Endothelial cell (in vitro differentiated cells): ENCODE data around the gene C12orf56. TPM values are rescaled to one million over a fixed set of nuclear protein-coding genes. Genes with fewer than 3 reads are reported as not detected.

ENCODE experiments used
- DNase-seq: peaks from one replicate; pipeline ENCODE4 v3.0.0; 2021; ENCODE audit warnings: low spot score
- H3K27ac Mint-ChIP-seq: one replicate; pipeline ENCODE4 v1.8.0; 2021; ENCODE audit warnings: mixed read lengths, inconsistent platforms; ENCODE audit not compliant: unreplicated experiment
- H3K27me3 Mint-ChIP-seq: one replicate; pipeline ENCODE4 v1.8.0; 2021; ENCODE audit warnings: mild to moderate bottlenecking, moderate library complexity, mixed read lengths, inconsistent platforms; ENCODE audit not compliant: unreplicated experiment
- H3K36me3 Mint-ChIP-seq: one replicate; pipeline ENCODE4 v1.8.0; 2021; ENCODE audit warnings: mild to moderate bottlenecking, low read depth, mixed read lengths, inconsistent platforms; ENCODE audit not compliant: unreplicated experiment
- H3K4me1 Mint-ChIP-seq: one replicate; pipeline ENCODE4 v1.8.0; 2021; ENCODE audit warnings: mild to moderate bottlenecking, mixed read lengths, inconsistent platforms; ENCODE audit not compliant: unreplicated experiment
- H3K4me3 Mint-ChIP-seq: one replicate; pipeline ENCODE4 v1.8.0; 2021; ENCODE audit warnings: mild to moderate bottlenecking, mixed read lengths, inconsistent platforms; ENCODE audit not compliant: unreplicated experiment
- H3K9me3 Mint-ChIP-seq: one replicate; pipeline ENCODE4 v1.8.0; 2021; ENCODE audit warnings: mixed read lengths, inconsistent platforms; ENCODE audit not compliant: unreplicated experiment
- total RNA-seq: library from RNA; stranded (reverse); fragmentation: NEBNext Ultra II Directional; extraction: Animal tissue kit (Norgen Biotek cat#: 25700); gene quantifications from one replicate; pipeline ENCODE4 v1.2.1, GENCODE V29; 2021; ENCODE audit not compliant: unreplicated experiment
- TF ChIP-seq, protein P1 (sequence below): fragments of 200-600 bp; sonication (generic); IDR thresholded peaks from one replicate; pipeline ENCODE4 v1.5.0; 2021; ENCODE audit warnings: antibody characterized with exemption; ENCODE audit not compliant: unreplicated experiment

C12orf56 gene
- total RNA-seq, 1 donor from 2014 or later = 0.62 TPM

DNA sequence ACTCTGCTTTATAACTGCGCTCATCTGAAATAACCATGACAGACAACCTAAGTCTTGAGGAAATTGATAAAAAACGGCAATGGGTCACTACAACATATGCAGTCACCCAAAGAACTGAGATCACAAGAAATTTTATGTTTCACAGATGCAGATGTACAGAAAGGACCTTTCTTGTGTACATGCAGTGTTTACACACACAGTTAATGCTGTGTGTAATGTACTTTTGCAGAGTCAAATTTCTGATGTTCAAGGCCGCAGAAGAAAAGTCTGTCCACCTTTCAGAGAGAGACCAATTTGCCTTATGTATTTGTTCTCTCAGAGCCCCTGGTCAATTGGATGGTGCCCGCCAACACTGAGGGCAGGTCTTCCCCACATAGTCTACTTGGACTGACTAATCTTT is 38.4 kb upstream of the C12orf56 start:
- H3K36me3 Mint-ChIP-seq = peaks cover 24% of the 10 kb centered on the region

DNA sequence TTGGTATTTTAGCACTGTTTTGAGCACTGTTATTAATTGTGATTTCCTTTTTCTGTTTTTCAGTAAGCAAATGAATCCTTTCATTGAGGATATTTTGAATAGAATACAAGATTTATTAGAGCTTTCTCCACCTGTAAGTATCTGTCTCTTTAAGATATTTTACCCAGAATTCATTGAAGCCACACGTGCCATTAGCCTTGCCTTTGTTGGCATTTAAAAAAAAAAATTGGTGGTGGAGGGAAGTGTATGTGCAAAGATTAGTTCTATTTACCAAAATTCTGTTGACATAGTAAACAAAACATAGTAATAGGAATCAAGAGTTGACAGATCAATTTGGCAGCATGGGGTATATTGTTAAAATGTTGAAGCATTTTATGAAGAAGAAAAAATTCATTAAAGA is 37.4 kb upstream of the C12orf56 start:
- H3K27me3 Mint-ChIP-seq = no peaks in the 10 kb centered on the region
- DNase-seq = no peak
- no peak overlapping the region for H3K27ac Mint-ChIP-seq
- H3K4me1 Mint-ChIP-seq = no peaks in the 10 kb centered on the region
- H3K36me3 Mint-ChIP-seq = peaks cover 25% of the 10 kb centered on the region
- TF ChIP-seq, protein P1, sequence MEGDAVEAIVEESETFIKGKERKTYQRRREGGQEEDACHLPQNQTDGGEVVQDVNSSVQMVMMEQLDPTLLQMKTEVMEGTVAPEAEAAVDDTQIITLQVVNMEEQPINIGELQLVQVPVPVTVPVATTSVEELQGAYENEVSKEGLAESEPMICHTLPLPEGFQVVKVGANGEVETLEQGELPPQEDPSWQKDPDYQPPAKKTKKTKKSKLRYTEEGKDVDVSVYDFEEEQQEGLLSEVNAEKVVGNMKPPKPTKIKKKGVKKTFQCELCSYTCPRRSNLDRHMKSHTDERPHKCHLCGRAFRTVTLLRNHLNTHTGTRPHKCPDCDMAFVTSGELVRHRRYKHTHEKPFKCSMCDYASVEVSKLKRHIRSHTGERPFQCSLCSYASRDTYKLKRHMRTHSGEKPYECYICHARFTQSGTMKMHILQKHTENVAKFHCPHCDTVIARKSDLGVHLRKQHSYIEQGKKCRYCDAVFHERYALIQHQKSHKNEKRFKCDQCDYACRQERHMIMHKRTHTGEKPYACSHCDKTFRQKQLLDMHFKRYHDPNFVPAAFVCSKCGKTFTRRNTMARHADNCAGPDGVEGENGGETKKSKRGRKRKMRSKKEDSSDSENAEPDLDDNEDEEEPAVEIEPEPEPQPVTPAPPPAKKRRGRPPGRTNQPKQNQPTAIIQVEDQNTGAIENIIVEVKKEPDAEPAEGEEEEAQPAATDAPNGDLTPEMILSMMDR = no peak
- no peak overlapping the region for H3K4me3 Mint-ChIP-seq
- H3K9me3 Mint-ChIP-seq = no peaks in the 10 kb centered on the region

More for the DNA sequence above, 38.4 kb upstream of the C12orf56 start:
- no peak for DNase-seq
- Mint-ChIP-seq H3K27me3 (no peaks in the 10 kb centered on the region), H3K27ac (no peak overlapping the region), H3K4me1 (no peaks in the 10 kb centered on the region), H3K9me3 (no peaks in the 10 kb centered on the region), H3K4me3 (no peak overlapping the region)
- TF ChIP-seq, protein P1 = no peak

DNA sequence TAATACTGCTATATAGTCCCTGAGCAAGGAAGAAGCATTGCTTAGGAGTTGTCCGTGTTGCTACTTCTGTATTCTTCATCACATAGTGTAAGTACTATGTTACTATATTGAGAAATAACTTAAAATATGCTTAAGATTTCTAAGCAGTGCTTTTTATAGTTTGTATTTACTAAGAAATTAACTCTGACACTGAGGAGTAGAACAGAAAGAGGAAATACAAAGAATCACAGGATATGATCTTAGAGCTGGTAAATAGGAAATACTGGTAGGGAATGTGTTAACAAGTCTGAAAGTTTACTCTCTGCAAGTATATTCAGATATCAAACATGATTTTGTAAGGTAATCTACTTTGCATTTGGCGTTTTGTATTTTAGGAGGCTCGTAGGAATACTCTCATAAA is 29.1 kb upstream of the C12orf56 start:
- TF ChIP-seq, protein P1 = no peak
- Mint-ChIP-seq H3K27me3 (no peaks in the 10 kb centered on the region), H3K36me3 (peaks cover 18% of the 10 kb centered on the region), H3K4me3 (peak overlapping the region; percentile 56), H3K9me3 (no peaks in the 10 kb centered on the region), H3K4me1 (peaks cover 15% of the 10 kb centered on the region), H3K27ac (peak overlapping the region; percentile 99)
- no peak for DNase-seq

DNA sequence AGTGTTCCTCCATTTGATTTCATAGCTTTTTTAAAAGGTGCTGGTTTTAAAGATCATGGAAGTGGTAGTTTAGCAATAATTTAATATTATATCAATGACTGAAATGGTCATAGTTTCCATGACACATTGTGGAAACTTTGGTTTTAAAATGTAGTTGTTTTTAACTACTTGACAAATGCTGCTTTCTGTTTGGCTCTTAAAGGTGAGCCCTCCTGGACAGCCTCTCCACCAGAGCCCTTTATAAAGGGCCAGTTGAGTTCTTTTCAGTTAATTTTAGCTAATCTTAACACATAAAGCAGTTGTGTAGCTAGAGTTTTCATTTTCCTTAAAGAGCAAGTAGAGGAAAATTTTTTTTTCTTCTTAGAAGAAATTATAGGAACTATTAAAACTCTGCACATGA is 27.7 kb upstream of the C12orf56 start:
- no peak overlapping the region for H3K4me3 Mint-ChIP-seq
- H3K27me3 Mint-ChIP-seq = no peaks in the 10 kb centered on the region
- H3K9me3 Mint-ChIP-seq = no peaks in the 10 kb centered on the region
- TF ChIP-seq, protein P1 = no peak
- peaks cover 15% of the 10 kb centered on the region for H3K4me1 Mint-ChIP-seq
- H3K36me3 Mint-ChIP-seq = peaks cover 17% of the 10 kb centered on the region
- no peak for DNase-seq
- no peak overlapping the region for H3K27ac Mint-ChIP-seq

DNA sequence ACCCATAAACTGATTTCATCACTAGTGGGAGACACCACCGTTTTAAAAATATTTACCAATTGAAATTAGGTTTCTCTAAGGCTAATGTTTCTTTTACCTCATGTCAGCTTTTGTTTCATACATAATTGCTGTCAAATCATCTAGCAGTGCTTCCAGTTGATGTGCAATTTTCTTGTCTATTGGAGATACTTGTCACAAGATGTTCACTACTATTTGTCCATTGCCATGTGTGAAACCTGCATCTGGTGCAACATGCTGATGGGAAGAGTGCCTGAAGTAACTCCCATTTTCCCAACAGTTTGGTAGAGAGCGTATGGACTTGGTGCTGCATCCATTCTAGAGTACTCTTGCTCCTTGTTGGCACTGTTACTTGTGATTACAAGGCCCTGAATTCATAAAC is 23.3 kb upstream of the C12orf56 start:
- no peak for DNase-seq
- H3K36me3 Mint-ChIP-seq = peaks cover 22% of the 10 kb centered on the region
- peaks cover 3% of the 10 kb centered on the region for H3K4me1 Mint-ChIP-seq
- no peak overlapping the region for H3K4me3 Mint-ChIP-seq
- TF ChIP-seq, protein P1 = no peak
- H3K27me3 Mint-ChIP-seq = no peaks in the 10 kb centered on the region
- no peaks in the 10 kb centered on the region for H3K9me3 Mint-ChIP-seq
- no peak overlapping the region for H3K27ac Mint-ChIP-seq
